Measurements from ENCODE around the gene TSHZ2.
"Not testable (repeated sequence)": the region's sequence is repeated elsewhere in the genome, so short reads cannot be mapped to it uniquely, and the experiment has no call there.

TSHZ2 gene

GRCh38 chr20:53536382-53536781, 564.2 kb downstream of the TSHZ2 start:
- not testable (repeated sequence) for DNase-seq (ENCODE audit: low read depth in 3 of 3)

- no peak for DNase-seq (ENCODE audit: low read depth in 3 of 3)
Observed at GRCh38 chr20:53539516-53539915, 567.4 kb downstream of the TSHZ2 start.
